ENCODE measurements around the gene ITGAV. TPM values are rescaled to one million over a fixed set of nuclear protein-coding genes. Genes with fewer than 3 reads are reported as not detected.

The ITGAV gene
- total RNA-seq = 115 and 204 TPM in 2 replicates

GRCh38 chr2:186589612-186590349 is at the start of gene ITGAV:
Gene ITGAV, plus strand, starts transcription at chr2:186590056. Its CDS starts 283 bp downstream, at chr2:186590339.

Other genes with a start within 250 kb of the ITGAV start
- 99.1 and 103 TPM in 2 replicates for gene ZC3H15, start 103.8 kb upstream of the ITGAV start, total RNA-seq
- 18.2 and 26.0 TPM in 2 replicates for gene FAM171B, start 104.0 kb downstream of the ITGAV start, total RNA-seq

Data from uterine smooth muscle cell (primary cell).